Stimulated activated CD4-positive, alpha-beta T cell treated with anti-CD3 and anti-CD28 coated beads, Interleukin-1b, Interleukin-23, amount 100 ng/mL, for 24 hours (primary cell): ENCODE data around the gene VANGL2.

Experiments used
- DNase-seq, 4 experiments: peaks; one replicate each; pipeline ENCODE4 v3.0.0-alpha.2; 2020; ENCODE audit warnings: low read depth in 4 of 4, low spot score in 1 of 4

VANGL2 gene

DNA sequence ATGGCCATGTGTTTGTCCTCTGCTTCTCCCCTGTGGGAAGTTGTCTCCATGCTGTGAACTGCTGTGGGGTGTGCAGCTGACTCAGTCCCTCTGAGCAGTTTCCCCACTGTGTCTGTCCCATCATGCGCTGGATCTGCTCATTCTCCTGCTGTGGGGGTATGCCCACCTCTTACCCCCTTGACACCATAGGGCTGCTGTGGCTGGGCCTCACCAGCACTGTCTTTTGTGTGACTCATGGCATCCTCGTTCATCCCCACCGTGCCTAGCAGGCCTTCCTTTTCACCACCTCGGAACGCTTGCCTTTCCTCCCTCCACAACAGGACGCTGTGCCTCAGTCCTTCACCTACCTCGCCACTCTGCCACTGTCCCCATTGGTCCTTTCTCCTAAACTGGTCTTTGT, 27.3 kb downstream of the VANGL2 start:
- DNase-seq, result no peak

DNA sequence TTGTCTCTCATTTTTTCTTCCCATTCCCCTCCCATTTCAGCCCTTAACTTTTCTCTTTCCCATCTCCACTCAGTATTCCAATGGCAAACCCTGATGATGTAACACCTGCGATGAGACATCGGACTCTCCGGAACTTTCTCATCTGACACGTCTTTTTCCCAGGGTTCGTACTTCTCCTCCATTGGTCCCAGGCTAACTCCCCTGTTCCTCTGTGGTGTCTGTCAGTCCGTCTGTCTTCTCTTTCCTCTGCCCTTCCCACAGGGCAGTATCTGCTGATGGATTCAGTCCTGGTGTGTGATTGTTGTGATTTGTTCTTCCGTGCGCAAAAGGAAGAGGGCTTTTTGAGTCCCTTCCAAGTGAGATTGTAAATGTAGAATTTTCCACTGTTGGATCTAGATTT, 27.7 kb downstream of the VANGL2 start:
- no peak for DNase-seq

DNA sequence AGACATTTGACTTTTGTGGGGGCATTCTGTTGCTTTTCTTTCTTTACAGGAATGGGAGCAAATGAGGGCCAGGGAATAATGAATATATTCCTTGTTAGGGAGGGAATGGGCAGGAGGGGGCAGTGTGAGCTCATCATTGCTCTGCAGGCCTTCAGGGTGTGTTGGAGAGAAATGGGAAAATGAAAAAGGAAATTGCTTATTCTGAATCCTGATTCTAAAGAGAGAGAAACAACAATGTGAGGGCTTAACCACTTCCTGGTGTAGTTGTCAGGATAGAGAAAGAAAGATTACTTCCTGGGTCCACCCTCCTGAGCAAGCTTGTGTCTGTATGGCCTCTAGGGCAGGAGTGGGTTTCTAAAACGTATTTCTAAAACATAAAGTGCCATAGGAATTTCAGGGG, 28.3 kb downstream of the VANGL2 start:
- no peak for DNase-seq

DNA sequence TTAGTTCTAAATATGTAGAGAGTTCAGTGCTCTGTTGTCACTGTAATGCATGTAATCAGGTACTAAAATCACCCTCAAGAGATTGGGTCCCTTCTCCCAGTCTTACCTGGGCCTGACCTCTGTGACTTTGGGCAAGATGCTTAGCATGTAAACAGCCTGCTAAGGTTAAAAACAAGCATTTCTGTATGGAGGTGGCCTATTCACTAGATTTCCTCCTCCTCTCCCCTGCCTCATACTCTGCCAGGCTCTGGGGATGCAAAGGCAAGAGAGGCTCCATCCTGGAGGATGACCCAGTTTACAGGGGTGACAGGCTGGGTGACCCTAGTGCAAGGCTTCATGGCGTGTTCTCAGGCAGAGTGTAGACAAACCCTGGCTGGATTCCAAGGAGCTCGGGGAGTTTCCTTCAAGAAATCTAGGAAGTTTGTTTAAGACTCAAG, 28.8 kb downstream of the VANGL2 start:
- DNase-seq, result no peak

DNA sequence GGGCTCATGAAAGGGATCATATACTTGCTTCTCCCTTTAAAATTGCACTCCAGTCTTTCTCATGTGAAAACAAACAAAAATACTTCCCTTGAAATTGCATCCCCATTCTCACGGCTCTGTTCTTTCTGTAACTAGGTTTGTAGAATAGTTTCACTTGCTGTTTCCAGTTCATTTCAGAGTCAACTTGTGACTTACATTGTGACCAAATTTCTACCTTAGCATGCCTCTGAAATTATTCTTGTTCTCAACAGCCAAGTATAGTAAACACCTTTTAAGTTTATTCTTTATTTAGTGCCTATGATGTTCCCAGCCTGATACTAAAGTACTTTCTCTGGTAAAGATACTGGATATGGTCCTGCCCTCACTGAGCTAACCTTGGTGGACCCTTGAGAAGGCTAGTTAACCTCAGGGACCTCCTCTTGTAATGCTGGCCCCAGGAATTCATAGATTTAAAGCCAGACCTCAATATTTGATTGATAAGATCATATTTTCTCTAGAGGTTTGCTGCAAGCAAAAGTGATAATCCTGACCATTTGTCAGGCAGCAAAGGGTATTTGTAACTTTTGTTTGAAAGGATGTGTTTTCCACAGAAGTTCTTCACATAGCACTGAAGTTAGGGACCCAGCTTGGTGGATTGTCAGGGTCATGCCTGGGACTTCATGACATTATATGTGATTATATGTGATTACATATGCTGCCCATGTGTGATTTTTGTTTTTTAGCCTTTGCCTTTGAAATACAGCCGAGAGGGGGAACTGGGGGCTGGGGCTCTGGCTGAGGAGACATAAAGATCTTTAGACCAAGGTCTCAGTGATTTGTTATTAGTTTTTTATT, 29.6 kb downstream of the VANGL2 start:
- DNase-seq, result no peak

DNA sequence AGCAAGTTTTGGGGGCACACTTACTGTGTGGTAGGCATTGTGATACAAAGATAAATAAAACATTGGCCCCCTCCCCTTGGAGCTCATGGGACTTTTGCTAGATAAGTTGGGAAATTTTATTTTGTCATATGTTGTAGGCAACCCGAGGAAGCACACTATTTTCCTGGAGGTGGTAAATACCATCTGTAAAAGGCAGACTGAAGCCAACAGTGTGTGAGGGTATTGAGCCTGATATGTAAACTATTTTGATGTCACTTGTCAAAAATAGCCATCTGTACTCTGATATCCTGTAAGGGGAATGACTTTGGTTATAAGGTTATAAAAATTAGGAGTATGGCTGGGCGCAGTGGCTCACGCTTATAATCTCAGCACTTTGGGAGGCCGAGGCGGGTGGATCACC, 30.6 kb downstream of the VANGL2 start:
- no peak for DNase-seq

DNA sequence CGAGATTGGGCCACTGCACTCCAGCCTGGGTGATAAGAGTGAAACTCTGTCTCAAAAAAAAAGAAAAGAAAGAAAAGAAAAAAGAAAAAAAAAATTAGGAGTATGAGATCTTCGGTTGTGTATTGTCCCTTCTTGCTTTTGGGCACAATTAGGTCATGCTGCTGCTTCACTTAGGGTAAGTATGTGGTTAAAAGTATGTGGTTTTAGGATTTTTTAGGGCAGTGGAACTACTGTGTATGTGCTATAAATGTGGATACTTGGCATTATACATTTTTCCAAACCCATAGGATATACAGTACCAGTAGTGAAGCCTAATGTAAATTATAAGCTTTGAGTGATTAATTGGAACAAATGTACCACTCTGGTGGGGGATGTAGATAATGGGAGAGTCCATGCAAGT, 31.2 kb downstream of the VANGL2 start:
- no peak for DNase-seq

DNA sequence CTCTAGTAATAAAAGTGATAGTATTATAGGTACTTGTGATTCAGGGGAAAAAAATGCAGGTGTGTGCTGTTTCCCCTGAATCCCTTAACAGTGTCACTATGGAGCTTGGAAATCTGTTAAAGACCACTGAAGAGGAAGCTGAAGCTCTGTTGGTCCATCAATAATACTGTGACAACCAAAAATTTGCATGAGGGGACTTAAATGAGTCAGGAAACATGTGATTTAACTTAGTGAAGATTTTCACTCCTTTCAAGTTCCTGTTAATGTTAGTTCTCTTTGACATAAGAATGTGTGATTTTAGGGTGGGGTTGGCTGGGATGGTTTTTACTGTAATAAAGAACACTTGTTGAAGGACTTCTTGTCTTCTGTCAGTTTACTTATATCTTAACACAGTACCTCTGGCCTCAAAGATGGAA, 32.0 kb downstream of the VANGL2 start:
- DNase-seq, result no peak

DNA sequence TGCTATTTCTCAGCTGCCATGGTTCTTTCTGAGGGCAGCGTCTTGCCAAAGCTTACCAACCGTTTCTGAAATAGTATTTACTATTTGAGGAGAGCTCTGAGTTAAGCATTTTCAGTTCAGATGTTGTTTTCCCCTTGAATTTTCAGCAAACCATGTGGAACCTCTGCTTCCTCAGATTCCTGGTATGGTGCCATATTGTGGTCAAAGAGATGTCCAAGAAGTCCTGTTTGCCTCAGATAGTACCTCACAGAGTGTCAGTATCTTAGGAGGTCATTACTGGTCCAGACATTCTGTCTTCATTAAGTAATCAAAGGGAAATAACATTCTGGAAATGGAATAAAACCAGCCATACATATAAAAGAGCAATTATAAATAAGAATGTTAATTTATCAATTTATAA, 36.6 kb downstream of the VANGL2 start:
- DNase-seq, result no peak

DNA sequence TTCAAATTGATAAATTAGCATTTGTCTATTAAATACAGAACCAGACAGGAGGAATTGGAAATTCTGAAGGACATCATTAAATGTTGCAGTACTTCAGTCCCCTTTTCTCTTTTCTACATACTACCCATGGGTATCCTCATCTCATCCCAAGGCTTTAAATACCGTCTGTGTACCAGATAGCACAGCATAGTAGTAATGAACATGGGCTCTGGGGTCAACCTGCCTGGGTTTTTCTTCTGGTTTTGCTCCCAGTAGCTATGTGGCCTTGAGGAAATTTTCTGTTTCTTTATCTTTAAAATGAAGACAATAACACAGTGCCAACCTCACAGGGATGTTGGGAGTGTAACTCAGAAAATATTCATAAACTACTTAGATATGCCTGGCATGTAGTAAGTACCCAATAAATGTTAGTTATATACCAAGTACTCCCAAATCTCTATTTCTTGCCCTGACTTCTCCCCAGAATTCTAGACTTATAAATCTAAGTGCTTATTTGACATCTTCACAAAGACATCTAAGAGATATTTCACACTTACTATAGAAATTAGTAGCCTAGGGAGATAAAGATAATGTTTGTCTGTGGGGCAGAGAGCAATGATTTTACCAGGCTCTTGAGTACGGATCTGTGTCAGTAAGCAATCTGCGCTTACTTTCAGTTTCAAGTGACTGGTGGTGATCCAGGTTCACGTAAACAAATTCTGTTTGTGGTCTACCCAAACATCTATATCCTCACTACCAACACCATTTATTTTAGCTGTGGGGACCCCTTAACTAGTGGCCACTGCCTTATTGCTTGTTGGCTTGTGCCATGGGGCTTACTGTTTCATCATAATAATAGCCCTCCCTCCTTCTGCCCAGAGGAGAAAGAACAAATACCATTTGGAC, 37.3 kb downstream of the VANGL2 start:
- DNase-seq, result no peak

DNA sequence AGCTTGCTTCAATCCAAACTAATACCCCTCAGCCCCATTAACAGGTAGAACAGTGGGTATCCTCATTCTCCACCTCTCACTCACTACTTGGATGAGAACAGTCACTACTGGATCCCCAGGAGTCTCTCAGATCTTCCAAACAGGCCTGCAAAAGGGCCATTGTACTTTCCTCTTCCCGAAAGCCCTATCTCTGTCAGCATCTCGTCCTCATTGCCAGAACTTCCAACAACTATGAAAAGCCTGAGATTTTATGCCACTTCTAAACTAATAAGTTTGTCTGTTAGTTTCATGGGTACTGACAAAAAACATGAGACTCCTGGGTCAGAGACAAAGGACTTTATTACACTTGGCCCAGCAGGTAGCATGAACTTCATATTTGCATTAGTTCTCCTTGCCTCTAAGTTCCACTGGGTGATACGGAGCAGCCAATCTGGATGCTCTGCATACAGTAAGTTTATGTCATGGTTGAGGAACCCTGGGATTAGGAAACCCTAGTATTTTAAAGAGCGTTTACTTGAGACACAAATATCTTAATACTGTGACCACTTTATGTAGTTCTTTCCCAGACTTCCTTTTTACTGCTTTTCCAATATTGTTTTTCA, 38.1 kb downstream of the VANGL2 start:
- DNase-seq, result no peak

DNA sequence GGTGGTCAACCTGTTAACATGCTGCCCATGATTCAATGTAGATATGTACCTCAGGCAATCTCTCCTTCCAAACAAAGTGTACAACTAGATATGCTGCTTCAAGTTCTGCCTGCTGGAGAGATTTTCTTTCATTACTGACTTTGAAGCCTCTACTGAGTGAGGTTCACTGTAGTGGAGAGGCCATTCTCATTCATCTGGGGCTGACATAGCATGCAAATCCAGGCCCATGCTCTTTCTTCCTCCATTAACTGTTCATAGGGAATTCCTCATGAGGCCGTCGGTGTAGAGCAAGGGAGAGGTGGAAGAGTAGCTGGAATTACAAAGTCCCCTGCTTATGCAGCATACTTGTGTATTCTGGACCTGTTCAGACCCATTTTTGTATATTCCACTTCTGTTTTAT, 38.6 kb downstream of the VANGL2 start:
- DNase-seq, result no peak

DNA sequence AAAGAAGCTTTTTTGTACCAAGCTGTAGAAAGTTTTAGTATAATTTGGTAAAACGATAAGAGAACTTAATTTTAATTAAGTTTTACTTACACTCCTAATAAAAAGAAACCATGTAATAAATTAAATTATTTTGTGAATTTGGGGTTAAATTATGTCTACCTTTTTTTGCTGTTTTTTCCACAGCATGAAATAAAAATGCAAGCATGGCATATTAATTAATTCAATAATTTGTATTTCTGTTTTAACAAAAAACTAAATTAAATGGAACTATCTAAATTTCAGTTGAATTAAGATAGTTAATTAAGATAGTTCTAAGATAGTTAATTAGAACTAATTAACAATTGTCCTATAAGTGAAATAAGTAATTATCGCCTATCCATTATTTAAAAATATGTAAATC, 39.4 kb downstream of the VANGL2 start:
- DNase-seq, result no peak

DNA sequence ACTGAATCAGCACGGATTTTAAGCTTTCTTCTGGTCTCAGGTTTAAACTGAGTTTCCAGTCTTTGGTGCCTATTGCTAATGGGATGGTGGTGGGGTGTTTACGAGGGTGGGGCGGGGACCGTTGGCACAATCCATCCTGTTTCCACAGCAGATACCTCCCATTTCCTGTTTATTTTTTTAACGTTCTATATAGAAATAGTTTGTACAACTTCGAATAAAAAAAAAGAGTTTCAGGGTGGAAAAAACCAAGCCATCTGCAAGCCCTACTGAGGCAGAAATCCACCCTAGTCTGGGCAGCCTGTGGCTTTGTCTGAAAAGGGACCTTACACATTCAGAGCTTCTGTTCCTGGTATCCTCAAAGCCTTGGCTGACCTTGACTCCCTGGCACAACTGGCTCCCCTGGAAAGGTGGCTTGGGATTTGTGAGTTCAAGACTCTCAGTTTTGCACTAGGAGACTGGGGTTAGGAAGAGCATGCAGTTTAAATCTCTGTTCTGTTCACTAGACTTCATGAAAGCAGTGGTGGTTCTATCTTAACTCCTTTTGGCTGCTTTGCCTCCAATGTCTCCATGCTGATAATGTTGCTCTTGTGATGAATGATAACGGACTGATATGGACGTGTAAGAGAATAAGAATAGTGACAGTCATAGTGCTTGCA, 46.7 kb downstream of the VANGL2 start:
- no peak for DNase-seq

DNA sequence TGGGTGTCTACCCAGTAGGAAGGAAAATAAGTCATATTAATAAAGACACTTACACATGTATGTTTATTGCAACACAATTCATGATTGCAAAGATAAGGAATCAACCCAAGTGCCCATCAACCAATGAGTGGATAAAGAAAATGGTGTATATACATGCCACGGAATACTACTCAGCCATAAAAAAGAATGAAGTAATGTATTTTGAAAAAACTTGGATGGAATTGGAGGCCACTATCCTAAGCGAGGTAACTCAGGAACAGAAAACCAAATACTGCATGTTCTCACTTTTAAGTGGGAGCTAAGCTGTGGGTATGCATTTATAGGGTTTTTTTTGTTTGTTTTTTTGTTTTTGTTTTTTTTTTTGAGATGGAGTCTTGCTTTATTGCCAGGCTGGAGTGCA, 49.1 kb downstream of the VANGL2 start:
- DNase-seq, result no peak

DNA sequence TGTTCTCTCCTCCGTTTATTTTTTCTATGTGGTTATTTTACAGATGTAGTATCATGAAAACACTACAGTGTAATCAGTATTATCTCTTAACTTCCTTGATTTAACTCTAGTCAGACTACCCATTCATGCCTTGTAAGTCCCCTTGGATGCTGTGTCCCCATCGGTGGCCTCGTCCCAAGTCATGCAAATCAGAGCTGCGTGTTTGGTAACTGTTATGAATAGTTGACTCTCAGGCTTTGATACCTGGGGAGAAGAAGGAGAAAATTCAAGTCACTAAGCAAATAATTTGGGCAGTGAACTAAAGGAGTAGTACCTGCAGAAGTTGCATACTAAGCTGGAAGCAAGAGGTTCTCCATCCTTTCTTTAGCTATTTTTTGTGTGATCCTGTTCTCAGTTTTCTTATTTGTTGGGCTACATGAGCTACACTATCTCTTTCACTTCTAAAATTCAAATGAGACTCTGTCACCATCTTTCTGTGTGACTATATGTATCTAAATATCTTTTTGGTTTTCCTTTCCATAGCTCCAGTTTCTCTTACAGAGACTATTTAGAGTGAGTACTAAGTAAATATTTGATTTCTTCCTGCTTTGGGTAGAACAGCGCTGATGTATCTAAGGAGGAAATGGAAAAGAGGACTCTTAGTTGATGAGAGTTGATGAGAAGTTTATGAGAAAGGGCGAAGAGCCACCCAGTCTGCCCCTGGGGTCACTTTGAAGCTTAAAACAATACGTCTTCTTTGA, 50.9 kb downstream of the VANGL2 start:
- DNase-seq, result no peak

DNA sequence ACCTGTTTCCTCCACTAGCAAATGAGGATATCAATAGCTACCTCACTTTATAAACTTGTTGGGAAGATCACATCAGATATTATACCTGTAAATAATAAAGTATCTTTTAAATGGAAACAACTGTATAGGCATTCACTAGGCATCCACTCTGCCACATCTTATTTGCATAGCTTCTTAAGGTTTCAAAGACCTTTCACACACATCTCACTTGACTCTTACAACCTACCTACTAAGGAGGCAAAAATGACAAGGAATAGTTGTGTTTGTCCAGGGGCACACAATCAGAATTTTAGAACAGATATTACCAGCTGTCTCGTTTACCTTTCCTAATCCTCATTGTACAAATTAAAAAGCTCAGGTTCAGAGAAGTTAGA, 51.5 kb downstream of the VANGL2 start:
- DNase-seq, result no peak

DNA sequence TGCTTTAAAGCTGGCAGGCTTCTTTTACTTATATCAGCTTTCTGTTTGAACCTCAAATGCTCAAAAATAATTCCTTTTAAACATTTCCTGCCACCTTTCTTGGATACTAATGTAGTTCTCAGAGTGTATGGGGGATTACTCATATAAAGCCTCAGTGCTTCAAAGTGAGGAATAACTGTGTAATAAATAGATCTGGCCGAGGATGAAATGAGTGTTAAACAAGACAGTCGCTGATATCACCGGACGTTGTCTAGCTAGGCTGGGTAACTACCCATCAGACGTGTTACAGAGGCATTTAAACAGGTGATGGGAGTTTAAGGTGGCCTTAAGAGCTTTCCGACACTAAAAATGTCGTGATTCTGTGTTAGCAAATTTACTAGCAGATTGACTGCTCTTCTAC, 53.1 kb downstream of the VANGL2 start:
- DNase-seq, result no peak

DNA sequence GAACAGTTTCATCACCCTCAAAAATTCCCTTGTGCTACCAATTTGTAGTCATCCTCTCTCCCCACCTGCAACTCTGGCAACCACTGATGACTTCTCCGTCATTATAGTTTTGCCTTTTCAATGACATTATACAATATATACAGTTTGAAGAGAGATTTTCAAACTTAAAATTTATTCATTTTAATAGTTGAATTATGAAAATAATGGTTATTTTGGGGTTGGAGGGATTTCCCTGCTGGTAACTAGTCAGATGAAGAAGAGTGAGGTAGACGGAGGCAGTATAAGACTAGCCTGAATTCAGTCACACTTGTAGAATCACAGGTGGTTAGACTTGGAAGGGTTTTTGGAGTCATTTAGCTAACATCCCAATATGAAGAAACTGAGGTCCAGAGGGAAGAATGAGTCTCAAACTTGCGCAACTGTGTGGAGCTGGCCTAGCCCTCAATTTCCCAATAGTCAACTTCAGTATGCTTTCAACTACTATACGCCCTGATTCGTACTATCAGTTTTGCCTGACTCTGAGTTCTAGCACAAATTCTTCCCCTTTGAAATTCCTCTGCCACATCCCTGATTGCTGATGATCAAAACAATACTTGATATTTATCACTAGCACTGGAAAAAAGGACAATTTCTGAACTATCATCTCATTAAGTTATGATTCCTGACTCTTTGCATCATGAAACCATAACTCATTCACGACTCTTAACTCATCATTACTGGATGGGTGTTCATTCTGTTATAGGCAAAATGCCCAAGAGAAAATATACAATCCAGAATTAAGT, 54.2 kb downstream of the VANGL2 start:
- no peak for DNase-seq

DNA sequence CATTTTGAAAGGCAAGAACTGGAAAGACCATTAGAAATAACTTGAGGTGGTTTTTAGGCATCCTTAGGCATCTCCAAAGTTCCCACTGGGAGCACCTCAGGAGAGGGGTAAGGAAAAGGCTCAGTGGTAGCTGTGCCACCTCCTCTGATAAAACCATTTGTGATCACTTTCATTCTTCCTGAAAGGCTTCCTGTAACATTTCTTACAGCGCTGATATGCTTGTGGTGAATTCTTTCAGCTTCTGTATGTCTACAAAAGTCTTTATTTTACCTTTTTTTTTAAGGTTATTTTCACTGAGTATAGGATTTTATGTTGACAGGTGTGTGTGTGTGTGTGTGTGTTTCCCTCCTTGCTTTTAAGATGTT, 54.8 kb downstream of the VANGL2 start:
- DNase-seq, result no peak
